ENCODE data around the gene PCSK6.

DNA sequence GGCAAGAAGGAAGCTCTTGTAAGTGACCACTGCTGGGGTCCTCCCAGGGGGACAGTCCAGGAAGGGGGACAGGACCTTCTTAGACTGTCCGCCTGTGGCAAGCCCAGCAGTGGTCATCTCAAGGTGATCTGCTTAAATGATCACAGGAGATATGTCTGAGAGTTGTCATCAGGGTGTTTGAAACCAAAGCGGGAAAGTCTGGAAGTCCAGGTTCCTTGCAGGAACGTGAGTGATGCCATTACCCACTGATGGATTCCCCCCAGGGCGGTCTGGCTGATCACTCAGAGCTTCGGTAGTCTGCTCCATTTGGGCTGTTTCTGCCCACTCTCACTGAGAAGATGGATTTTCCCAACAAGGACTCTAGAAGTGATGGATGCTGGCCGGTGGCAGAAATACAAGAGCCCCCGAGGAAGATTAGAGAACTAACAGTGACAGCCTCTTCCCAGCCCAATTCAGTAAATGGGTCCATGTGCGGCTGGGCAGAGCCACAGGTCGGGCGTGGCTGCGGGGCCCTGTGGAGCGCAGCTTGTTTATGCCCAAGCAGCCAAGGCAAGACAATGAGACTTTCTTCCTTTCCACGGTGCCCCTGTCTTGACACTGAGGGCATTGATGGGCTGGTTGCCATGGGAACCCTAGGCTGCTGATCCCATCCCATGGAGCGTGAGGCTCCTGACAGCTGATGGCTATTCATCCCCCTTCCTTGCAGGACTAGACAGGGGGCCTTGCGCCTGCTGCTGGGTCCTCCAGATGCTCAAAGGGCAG lies 9.5 kb downstream of the PCSK6 start:
- TF ChIP-seq POLR2A (IDR thresholded peaks at IDR 0.05; ENCODE audit: low read length), result no peak
- no peak for TF ChIP-seq GATA1 (IDR thresholded peaks at IDR 0.05; ENCODE audit: low read depth, low read length)

All from erythroblast (primary cell).